ENCODE data around the gene CYP3A7. TPM values are rescaled to one million over a fixed set of nuclear protein-coding genes. Genes with fewer than 3 reads are reported as not detected.

The CYP3A7 gene
- total RNA-seq = under 1 TPM in 2 of 3 donors, not detected in 1; 0.39 to 0.82 TPM
- long read RNA-seq, donor 1 = 0 reads
- long read RNA-seq, donor 2, partial matches to known transcripts = 1 of 1 reads
- long read RNA-seq, donor 2, other reads (novel, unspliced or antisense) = 0 of 1 reads

- intact Hi-C loops (cut with DNase I, micrococcal nuclease) = no loop called here
- H3K4me1 ChIP-seq (ENCODE audit: low read depth) = no peaks in the 10 kb centered on the region
- DNase-seq (no peak), ATAC-seq (no peak)
- TF ChIP-seq CTCF (IDR thresholded peaks at IDR 0.05) = no peak
- H3K9me3 ChIP-seq = no peaks in the 10 kb centered on the region
- no peaks in the 10 kb centered on the region for H3K36me3 ChIP-seq (ENCODE audit: low read depth)
- no peak within 1 kb of the TSS for H3K4me3 ChIP-seq
These were observed at the start of gene CYP3A7 for GRCh38 chr7:99734987-99735386. Gene CYP3A7 (minus strand): TSS chr7:99735196. CDS start chr7:99735093, 103 bp downstream.

- DNase-seq (peak in 1 of 3 donors; percentile 7), ATAC-seq (peak; percentile 64)
- Histone ChIP-seq H3K4me3 (no peak within 1 kb of the TSS), H3K36me3 (ENCODE audit: low read depth) (no peaks in the 10 kb centered on the region), H3K4me1 (ENCODE audit: low read depth) (no peaks in the 10 kb centered on the region), H3K9me3 (no peaks in the 10 kb centered on the region)
- no peak for TF ChIP-seq CTCF (IDR thresholded peaks at IDR 0.05)
- intact Hi-C loops (cut with DNase I, micrococcal nuclease) = no loop called here
These were observed 49.0 kb upstream of the CYP3A7 start, which contains the start of gene CYP3A4 for GRCh38 chr7:99784007-99784406. Gene CYP3A4 (minus strand): TSS chr7:99784184. CDS start chr7:99784081, 103 bp downstream.

- no peak for ATAC-seq
- intact Hi-C loops (cut with DNase I, micrococcal nuclease) = no loop called here
- TF ChIP-seq CTCF (IDR thresholded peaks at IDR 0.05) = no peak
These were observed 47.3 kb upstream of the CYP3A7 start for GRCh38 chr7:99782012-99782953.

GRCh38 chr7:99780588-99780987 is 45.6 kb upstream of the CYP3A7 start:
- H3K4me3 ChIP-seq = no peak overlapping the region
- intact Hi-C loops (cut with DNase I, micrococcal nuclease) = no loop called here
- H3K36me3 ChIP-seq (ENCODE audit: low read depth) = no peaks in the 10 kb centered on the region
- ATAC-seq (no peak), DNase-seq (no peak)
- H3K9me3 ChIP-seq = no peaks in the 10 kb centered on the region
- H3K4me1 ChIP-seq (ENCODE audit: low read depth) = no peaks in the 10 kb centered on the region
- TF ChIP-seq CTCF (IDR thresholded peaks at IDR 0.05) = no peak

More at GRCh38 chr7:99782012-99782953, 47.3 kb upstream of the CYP3A7 start:
- H3K4me1 ChIP-seq (ENCODE audit: low read depth) = no peaks in the 10 kb centered on the region
- no peak overlapping the region for H3K4me3 ChIP-seq
- H3K36me3 ChIP-seq (ENCODE audit: low read depth) = no peaks in the 10 kb centered on the region
- DNase-seq = no peak
- no peaks in the 10 kb centered on the region for H3K9me3 ChIP-seq

GRCh38 chr7:99779949-99780348 is 45.0 kb upstream of the CYP3A7 start:
- no peak for DNase-seq
- no peak for TF ChIP-seq CTCF (IDR thresholded peaks at IDR 0.05)
- intact Hi-C loops (cut with DNase I, micrococcal nuclease) = no loop called here
- no peak for ATAC-seq
- Histone ChIP-seq H3K9me3 (no peaks in the 10 kb centered on the region), H3K36me3 (ENCODE audit: low read depth) (no peaks in the 10 kb centered on the region), H3K4me3 (no peak overlapping the region), H3K4me1 (ENCODE audit: low read depth) (no peaks in the 10 kb centered on the region)

Data from mucosa of descending colon (tissue), 3 donors.